Vagina (tissue), 2 donors: ENCODE results near the gene TEKT2. TPM values are rescaled to one million over a fixed set of nuclear protein-coding genes. Genes with fewer than 3 reads are reported as not detected.
A peak's percentile ranks its signal among the peaks of the same experiment; 100 is the strongest.

Source experiments
- DNase-seq, 2 donors: peaks; one replicate each; pipeline ENCODE4 v3.0.0-alpha.2; 2017; ENCODE audit errors: extremely low spot score in 2 of 2
- H3K27ac ChIP-seq: fragments of 200-600 bp; sonication (generic); one replicate; pipeline ENCODE4 v1.5.1; 2019
- H3K27me3 ChIP-seq: fragments of 200-600 bp; sonication (generic); one replicate; pipeline ENCODE4 v1.5.1; 2019
- H3K36me3 ChIP-seq, 2 donors: fragments of 200-600 bp; sonication (generic); one replicate each; pipeline ENCODE4 v1.5.1; 2017 to 2019
- H3K4me1 ChIP-seq: fragments of 200-600 bp; sonication (generic); one replicate; pipeline ENCODE4 v1.5.1; 2019
- H3K4me3 ChIP-seq, 2 donors: fragments of 200-600 bp; sonication (generic); 1 replicate in 1 of 2; 2 replicates in 1 of 2; pipeline ENCODE4 v1.5.1; 2016 to 2019
- H3K9me3 ChIP-seq: fragments of 200-600 bp; sonication (generic); one replicate; pipeline ENCODE4 v1.5.1; 2019
- CTCF ChIP-seq, 3 experiments: fragments of 450-650 bp in 2 of 3; fragments of 200-600 bp in 1 of 3; sonication (generic) in 1 of 3; IDR thresholded peaks; one replicate each; pipeline ENCODE4 v1.5.1; 2017 to 2019; ENCODE audit warnings: antibody characterized with exemption in 3 of 3, mild to moderate bottlenecking in 2 of 3, moderate library complexity in 2 of 3
- POLR2A ChIP-seq, 2 donors: fragments of 450-650 bp; IDR thresholded peaks; one replicate each; pipeline ENCODE4 v1.6.1; 2017; ENCODE audit warnings: antibody characterized with exemption in 2 of 2, mild to moderate bottlenecking in 2 of 2, moderate library complexity in 2 of 2
- POLR2AphosphoS5 ChIP-seq, 2 donors: sonication (generic); formaldehyde crosslinking; IDR thresholded peaks; one replicate each; pipeline ENCODE4 v1.9.0; 2017; ENCODE audit warnings: antibody characterized with exemption in 2 of 2, mild to moderate bottlenecking in 2 of 2, low read depth in 1 of 2; ENCODE audit not compliant: insufficient read depth in 1 of 2
- intact Hi-C: fragments of 100-400 bp; cut with DNase I; formaldehyde crosslinking; loops from one replicate; pipeline ENCODE4 v1.15.1; 2023
- total RNA-seq: library from RNA; depleted of rRNA; stranded (reverse); fragments of >200 nt; gene quantifications from one replicate; pipeline ENCODE4 v1.2.3, GENCODE V29; 2016

Gene TEKT2
- total RNA-seq, 1 donor from 2014 or later = not detected

DNA sequence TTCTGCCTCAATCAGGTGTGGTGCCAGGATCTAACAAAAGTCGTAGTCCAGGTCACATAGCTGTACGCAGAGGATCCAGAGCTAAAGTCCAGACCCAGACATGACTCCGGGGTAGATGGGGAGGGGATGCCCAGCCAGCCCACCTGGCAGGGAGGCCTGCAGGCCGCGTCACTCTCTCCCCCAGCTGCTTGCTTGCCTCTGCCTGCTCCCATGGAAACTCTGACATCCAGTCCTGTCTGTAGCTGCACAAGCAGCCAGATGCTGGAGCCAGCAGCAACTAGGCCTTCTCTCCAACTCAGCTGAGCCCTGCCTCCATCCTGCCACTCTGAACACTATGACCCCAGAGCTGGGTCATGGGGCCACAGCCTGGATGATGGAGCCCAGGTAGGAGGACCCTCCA lies 33.0 kb downstream of the TEKT2 start:
- no peaks in the 10 kb centered on the region for H3K27me3 ChIP-seq
- peaks cover 17% of the 10 kb centered on the region for H3K4me1 ChIP-seq
- no peak overlapping the region for H3K4me3 ChIP-seq
- H3K27ac ChIP-seq = peak overlapping the region; percentile 68
- DNase-seq = no peak
- intact Hi-C loops = no loop called here
- no peaks in the 10 kb centered on the region for H3K36me3 ChIP-seq
- H3K9me3 ChIP-seq = no peaks in the 10 kb centered on the region
- TF ChIP-seq CTCF (IDR thresholded peaks at IDR 0.05) (no peak), POLR2A (IDR thresholded peaks at IDR 0.05) (no peak), POLR2AphosphoS5 (IDR thresholded peaks at IDR 0.05; ENCODE audit: insufficient read depth in 1 of 2, low read depth in 1 of 2) (no peak)

DNA sequence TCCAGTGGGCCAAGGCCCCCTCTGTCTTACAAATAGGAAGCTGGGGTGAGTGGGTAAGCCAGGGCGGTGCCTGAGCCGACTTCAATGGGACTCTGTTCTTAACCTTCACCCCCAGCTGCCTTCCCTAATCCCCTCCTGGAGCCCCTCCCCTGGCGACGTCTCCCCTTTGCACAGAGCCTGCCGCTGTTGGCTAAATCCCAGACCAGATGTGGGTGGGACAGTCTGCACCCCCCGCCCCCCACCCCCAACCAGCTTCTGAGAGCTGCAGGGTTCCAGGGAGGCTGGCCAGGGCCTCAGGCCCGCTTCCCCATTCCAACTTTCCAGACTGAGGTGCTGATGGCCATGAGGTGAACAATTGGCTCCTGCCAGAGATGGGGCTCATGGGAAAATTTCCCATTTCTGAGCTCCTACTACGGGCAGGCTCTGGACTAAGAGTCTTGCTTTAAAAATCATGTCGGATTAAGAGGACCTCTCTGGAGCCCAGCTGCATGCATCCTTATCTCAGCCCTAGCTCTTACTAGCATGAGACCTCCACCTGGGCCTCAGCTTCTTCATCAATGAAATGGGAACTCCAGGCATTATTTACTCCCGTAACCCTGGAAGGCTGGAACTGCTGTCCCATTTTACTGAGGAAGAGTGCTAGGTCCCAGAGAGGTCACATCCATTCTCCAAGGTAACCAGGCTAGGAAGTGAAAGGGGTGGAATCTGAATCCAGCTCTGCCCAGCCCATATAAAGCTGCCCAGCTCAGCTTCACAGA lies 34.7 kb downstream of the TEKT2 start:
- Histone ChIP-seq H3K9me3 (no peaks in the 10 kb centered on the region), H3K4me3 (no peak overlapping the region), H3K27ac (no peak overlapping the region), H3K4me1 (peaks cover 24% of the 10 kb centered on the region), H3K36me3 (no peaks in the 10 kb centered on the region), H3K27me3 (no peaks in the 10 kb centered on the region)
- DNase-seq = no peak
- TF ChIP-seq POLR2A (IDR thresholded peaks at IDR 0.05) (no peak), POLR2AphosphoS5 (IDR thresholded peaks at IDR 0.05; ENCODE audit: insufficient read depth in 1 of 2, low read depth in 1 of 2) (no peak), CTCF (IDR thresholded peaks at IDR 0.05) (no peak)
- intact Hi-C loops = no loop called here

- H3K27me3 ChIP-seq = no peaks in the 10 kb centered on the region
- H3K9me3 ChIP-seq = no peaks in the 10 kb centered on the region
- no peak overlapping the region for H3K27ac ChIP-seq
- no peak for DNase-seq
- intact Hi-C loops = no loop called here
- H3K36me3 ChIP-seq = no peaks in the 10 kb centered on the region
- peaks cover 32% of the 10 kb centered on the region for H3K4me1 ChIP-seq
- TF ChIP-seq POLR2AphosphoS5 (IDR thresholded peaks at IDR 0.05; ENCODE audit: insufficient read depth in 1 of 2, low read depth in 1 of 2) = no peak
- TF ChIP-seq POLR2A (IDR thresholded peaks at IDR 0.05) = no peak
- TF ChIP-seq CTCF (IDR thresholded peaks at IDR 0.05) = no peak
- no peak overlapping the region for H3K4me3 ChIP-seq
Measured at GRCh38 chr1:36119456-36119855, 35.6 kb downstream of the TEKT2 start.

- intact Hi-C loops = no loop called here
- Histone ChIP-seq H3K9me3 (no peaks in the 10 kb centered on the region), H3K4me1 (peaks cover 32% of the 10 kb centered on the region), H3K27me3 (no peaks in the 10 kb centered on the region), H3K36me3 (no peaks in the 10 kb centered on the region), H3K4me3 (no peak overlapping the region), H3K27ac (no peak overlapping the region)
- TF ChIP-seq POLR2AphosphoS5 (IDR thresholded peaks at IDR 0.05; ENCODE audit: insufficient read depth in 1 of 2, low read depth in 1 of 2) = no peak
- TF ChIP-seq POLR2A (IDR thresholded peaks at IDR 0.05) = no peak
- TF ChIP-seq CTCF (IDR thresholded peaks at IDR 0.05) = no peak
- DNase-seq = no peak
Measured at GRCh38 chr1:36122062-36123030, 38.5 kb downstream of the TEKT2 start.
